ENCODE results near the gene SLC43A2.
"Not testable (repeated sequence)": the region's sequence is repeated elsewhere in the genome, so short reads cannot be mapped to it uniquely, and the experiment has no call there.

GRCh38 chr17:1572646-1573045 is 56.0 kb downstream of the SLC43A2 start:
- not testable (repeated sequence) for TF ChIP-seq CTCF (IDR thresholded peaks at IDR 0.05; ENCODE audit: extremely low read depth in 1 of 2, insufficient read depth in 1 of 2, low read depth in 1 of 2, low read length in 2 of 2); MYC (IDR thresholded peaks at IDR 0.05; ENCODE audit: low read depth, low read length); MAX (IDR thresholded peaks at IDR 0.05; ENCODE audit: insufficient read depth, insufficient read length); POLR2A (IDR thresholded peaks at IDR 0.05; ENCODE audit: low read depth, low read length); EZH2 (IDR thresholded peaks at IDR 0.05; ENCODE audit: borderline replicate concordance, low read depth, low read length, severe bottlenecking); POLR2AphosphoS5 (IDR thresholded peaks at IDR 0.05; ENCODE audit: insufficient read depth, low read depth, low read length)

All from endothelial cell of umbilical vein (primary cell).